ENCODE results near the gene DZIP1L. TPM values are rescaled to one million over a fixed set of nuclear protein-coding genes. Genes with fewer than 3 reads are reported as not detected.

DZIP1L gene
- total RNA-seq, 1 donor from 2014 or later, result 19.0 TPM

DNA sequence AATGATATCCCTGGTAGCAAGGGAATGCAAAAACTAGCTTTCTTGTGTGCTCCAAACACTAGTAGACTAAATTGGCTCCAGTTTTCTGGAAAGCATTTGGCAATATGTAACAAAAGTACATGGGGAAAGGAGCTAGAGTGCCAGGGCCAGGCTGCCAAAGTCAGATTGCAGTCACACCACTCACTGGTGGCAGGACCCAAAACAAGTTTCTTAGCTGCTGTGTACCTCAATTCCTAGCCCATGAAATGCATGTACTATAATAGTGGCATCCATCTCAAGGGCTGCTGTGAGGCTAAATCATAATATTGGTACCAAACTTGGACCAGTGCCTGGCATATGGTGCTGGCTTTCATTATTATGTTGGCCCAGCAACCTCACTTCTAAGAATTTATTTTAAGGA, 56.1 kb downstream of the DZIP1L start:
- no peaks in the 10 kb centered on the region for H3K27me3 Mint-ChIP-seq (ENCODE audit: low read depth, unreplicated experiment)
- Histone ChIP-seq H3K27me3 (ENCODE audit: insufficient read depth, low read length) (no peaks in the 10 kb centered on the region), H3K27ac (ENCODE audit: low read depth, low read length) (no peak overlapping the region), H4K20me1 (ENCODE audit: insufficient read depth, low read length) (peaks cover 10% of the 10 kb centered on the region), H3K36me3 (ENCODE audit: insufficient read depth, low read length) (peaks cover 25% of the 10 kb centered on the region), H3K4me1 (ENCODE audit: insufficient read depth, low read length) (peaks cover 10% of the 10 kb centered on the region), H3K9me3 (ENCODE audit: insufficient read depth, low read depth, low read length) (no peaks in the 10 kb centered on the region), H3K79me2 (ENCODE audit: insufficient read depth, low read length) (no peaks in the 10 kb centered on the region), H3K4me3 (ENCODE audit: insufficient read depth, low read depth, low read length) (no peak overlapping the region), H3K9ac (ENCODE audit: low read length) (no peak overlapping the region), H3K4me2 (ENCODE audit: low read length) (no peak overlapping the region), H2AFZ (ENCODE audit: low read depth, low read length) (no peak overlapping the region)
- peaks cover 19% of the 10 kb centered on the region for H3K36me3 Mint-ChIP-seq (ENCODE audit: low read depth, unreplicated experiment)
- peaks cover 15% of the 10 kb centered on the region for H3K4me1 Mint-ChIP-seq (ENCODE audit: low read depth, unreplicated experiment)
- no peak overlapping the region for H3K4me3 Mint-ChIP-seq (ENCODE audit: unreplicated experiment)
- peaks cover 2% of the 10 kb centered on the region for H3K9me3 Mint-ChIP-seq (ENCODE audit: unreplicated experiment)
- no peak overlapping the region for H3K27ac Mint-ChIP-seq (ENCODE audit: unreplicated experiment)
- no peak for DNase-seq (ENCODE audit: low read depth)
- TF ChIP-seq, protein P1, sequence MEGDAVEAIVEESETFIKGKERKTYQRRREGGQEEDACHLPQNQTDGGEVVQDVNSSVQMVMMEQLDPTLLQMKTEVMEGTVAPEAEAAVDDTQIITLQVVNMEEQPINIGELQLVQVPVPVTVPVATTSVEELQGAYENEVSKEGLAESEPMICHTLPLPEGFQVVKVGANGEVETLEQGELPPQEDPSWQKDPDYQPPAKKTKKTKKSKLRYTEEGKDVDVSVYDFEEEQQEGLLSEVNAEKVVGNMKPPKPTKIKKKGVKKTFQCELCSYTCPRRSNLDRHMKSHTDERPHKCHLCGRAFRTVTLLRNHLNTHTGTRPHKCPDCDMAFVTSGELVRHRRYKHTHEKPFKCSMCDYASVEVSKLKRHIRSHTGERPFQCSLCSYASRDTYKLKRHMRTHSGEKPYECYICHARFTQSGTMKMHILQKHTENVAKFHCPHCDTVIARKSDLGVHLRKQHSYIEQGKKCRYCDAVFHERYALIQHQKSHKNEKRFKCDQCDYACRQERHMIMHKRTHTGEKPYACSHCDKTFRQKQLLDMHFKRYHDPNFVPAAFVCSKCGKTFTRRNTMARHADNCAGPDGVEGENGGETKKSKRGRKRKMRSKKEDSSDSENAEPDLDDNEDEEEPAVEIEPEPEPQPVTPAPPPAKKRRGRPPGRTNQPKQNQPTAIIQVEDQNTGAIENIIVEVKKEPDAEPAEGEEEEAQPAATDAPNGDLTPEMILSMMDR (IDR thresholded peaks at IDR 0.05; ENCODE audit: insufficient read depth, low read depth, low read length), result no peak
- TF ChIP-seq EZH2 (IDR thresholded peaks at IDR 0.05; ENCODE audit: insufficient read depth, low read length), result no peak
- no peak for FAIRE-seq

DNA sequence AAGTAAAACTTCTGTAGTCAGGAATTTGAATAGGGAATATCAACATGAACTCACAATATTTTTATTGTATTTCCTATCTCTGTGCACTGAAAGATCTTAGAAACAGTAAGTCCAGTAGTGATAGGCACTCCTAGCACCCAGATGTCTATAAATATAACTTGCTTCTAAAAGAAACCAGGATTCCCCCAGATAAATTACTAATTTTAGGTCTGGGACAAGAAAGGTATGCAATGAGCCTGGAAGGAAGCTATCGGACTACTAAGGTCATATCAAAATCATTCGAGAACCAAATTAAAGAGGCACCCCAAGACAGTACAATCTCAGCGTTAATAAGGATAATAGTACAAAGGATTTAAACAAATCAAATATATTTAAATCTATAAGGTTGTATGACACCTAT, 58.0 kb downstream of the DZIP1L start:
- H3K27ac ChIP-seq (ENCODE audit: low read depth, low read length), result no peak overlapping the region
- H3K9me3 ChIP-seq (ENCODE audit: insufficient read depth, low read depth, low read length), result no peaks in the 10 kb centered on the region
- H3K27ac Mint-ChIP-seq (ENCODE audit: unreplicated experiment), result no peak overlapping the region
- DNase-seq (ENCODE audit: low read depth) (no peak), FAIRE-seq (no peak)
- peaks cover 3% of the 10 kb centered on the region for H4K20me1 ChIP-seq (ENCODE audit: insufficient read depth, low read length)
- H3K79me2 ChIP-seq (ENCODE audit: insufficient read depth, low read length), result no peaks in the 10 kb centered on the region
- TF ChIP-seq, protein P1 (IDR thresholded peaks at IDR 0.05; ENCODE audit: insufficient read depth, low read depth, low read length), result no peak
- TF ChIP-seq EZH2 (IDR thresholded peaks at IDR 0.05; ENCODE audit: insufficient read depth, low read length), result no peak
- H3K4me3 Mint-ChIP-seq (ENCODE audit: unreplicated experiment), result no peak overlapping the region
- no peak overlapping the region for H3K9ac ChIP-seq (ENCODE audit: low read length)
- H2AFZ ChIP-seq (ENCODE audit: low read depth, low read length), result no peak overlapping the region
- H3K9me3 Mint-ChIP-seq (ENCODE audit: unreplicated experiment), result peaks cover 2% of the 10 kb centered on the region
- no peaks in the 10 kb centered on the region for H3K27me3 ChIP-seq (ENCODE audit: insufficient read depth, low read length)
- H3K4me1 Mint-ChIP-seq (ENCODE audit: low read depth, unreplicated experiment), result peaks cover 12% of the 10 kb centered on the region
- peaks cover 6% of the 10 kb centered on the region for H3K36me3 Mint-ChIP-seq (ENCODE audit: low read depth, unreplicated experiment)
- H3K27me3 Mint-ChIP-seq (ENCODE audit: low read depth, unreplicated experiment), result no peaks in the 10 kb centered on the region
- peaks cover 12% of the 10 kb centered on the region for H3K36me3 ChIP-seq (ENCODE audit: insufficient read depth, low read length)
- peaks cover 1% of the 10 kb centered on the region for H3K4me1 ChIP-seq (ENCODE audit: insufficient read depth, low read length)
- H3K4me3 ChIP-seq (ENCODE audit: insufficient read depth, low read depth, low read length), result no peak overlapping the region
- no peak overlapping the region for H3K4me2 ChIP-seq (ENCODE audit: low read length)

DNA sequence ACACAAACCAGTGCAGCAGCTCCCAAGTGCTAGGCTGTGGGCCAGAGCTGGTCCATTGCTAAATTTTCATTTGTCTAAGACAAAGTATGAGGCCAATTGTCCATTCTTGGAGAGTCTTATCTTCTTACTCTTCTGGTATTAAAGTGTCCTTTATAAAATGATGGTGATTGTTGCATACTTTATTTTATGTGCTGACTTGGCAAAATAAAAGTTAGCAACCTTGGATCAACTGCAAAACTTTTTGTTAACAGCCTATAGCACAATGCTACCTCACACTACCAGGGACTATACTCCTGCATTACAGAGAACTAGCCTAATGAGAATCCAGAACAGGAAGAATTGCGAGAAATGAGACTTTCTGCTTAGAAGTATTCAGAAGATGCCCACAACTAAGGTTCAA, 61.4 kb downstream of the DZIP1L start:
- no peak overlapping the region for H3K27ac Mint-ChIP-seq (ENCODE audit: unreplicated experiment)
- peaks cover 7% of the 10 kb centered on the region for H3K36me3 Mint-ChIP-seq (ENCODE audit: low read depth, unreplicated experiment)
- Histone ChIP-seq H3K27ac (ENCODE audit: low read depth, low read length) (no peak overlapping the region), H4K20me1 (ENCODE audit: insufficient read depth, low read length) (no peaks in the 10 kb centered on the region), H3K9me3 (ENCODE audit: insufficient read depth, low read depth, low read length) (no peaks in the 10 kb centered on the region), H2AFZ (ENCODE audit: low read depth, low read length) (no peak overlapping the region), H3K4me3 (ENCODE audit: insufficient read depth, low read depth, low read length) (no peak overlapping the region), H3K79me2 (ENCODE audit: insufficient read depth, low read length) (no peaks in the 10 kb centered on the region), H3K4me2 (ENCODE audit: low read length) (no peak overlapping the region), H3K4me1 (ENCODE audit: insufficient read depth, low read length) (peaks cover 6% of the 10 kb centered on the region), H3K9ac (ENCODE audit: low read length) (no peak overlapping the region), H3K27me3 (ENCODE audit: insufficient read depth, low read length) (no peaks in the 10 kb centered on the region), H3K36me3 (ENCODE audit: insufficient read depth, low read length) (no peaks in the 10 kb centered on the region)
- FAIRE-seq, result no peak
- no peak for DNase-seq (ENCODE audit: low read depth)
- TF ChIP-seq EZH2 (IDR thresholded peaks at IDR 0.05; ENCODE audit: insufficient read depth, low read length), result no peak
- TF ChIP-seq, protein P1 (IDR thresholded peaks at IDR 0.05; ENCODE audit: insufficient read depth, low read depth, low read length), result no peak
- H3K4me3 Mint-ChIP-seq (ENCODE audit: unreplicated experiment), result no peak overlapping the region
- no peaks in the 10 kb centered on the region for H3K27me3 Mint-ChIP-seq (ENCODE audit: low read depth, unreplicated experiment)
- peaks cover 1% of the 10 kb centered on the region for H3K4me1 Mint-ChIP-seq (ENCODE audit: low read depth, unreplicated experiment)
- no peaks in the 10 kb centered on the region for H3K9me3 Mint-ChIP-seq (ENCODE audit: unreplicated experiment)
